Caco-2 (cell line): ENCODE measurements around the gene TXNL4A. TPM values are rescaled to one million over a fixed set of nuclear protein-coding genes. Genes with fewer than 3 reads are reported as not detected.

Experiments used
- BruUV-seq: library from RNA; stranded (reverse); fragments of 400-500 nt; replicated peaks from 2 replicates; lab custom pipeline; 2021; lab: Mats Ljungman, UMichigan
- CTCF ChIA-PET: fragments of 300-600 bp; sonication (Branson Sonifier 250); formaldehyde crosslinking; loops from one replicate; lab custom pipeline; 2022; ENCODE audit warnings: antibody characterized with exemption; lab: Charles Lee
- POLR2A ChIA-PET: fragments of 300-600 bp; sonication (Branson Sonifier 250); formaldehyde crosslinking; loops from one replicate; lab custom pipeline; 2022; ENCODE audit warnings: antibody characterized with exemption; lab: Charles Lee
- DNase-seq, 2 experiments: peaks; one replicate each; pipeline versions ENCODE4 v3.0.0 to v3.0.0-alpha.2; 2020 to 2022
- H3K27me3 ChIP-seq: replicated peaks from 2 replicates; pipeline ENCODE4 v1.6.0; 2011; ENCODE audit warnings: low read length; ENCODE audit not compliant: control insufficient read depth, insufficient read depth
- H3K36me3 ChIP-seq: 2 replicates; pipeline ENCODE4 v1.5.1; 2011; ENCODE audit warnings: low read length; ENCODE audit not compliant: control insufficient read depth, insufficient read depth
- H3K4me1 ChIP-seq: fragments of 250-450 bp; sonication (Bioruptor Pico); 2 replicates; pipeline ENCODE4 v1.5.1; 2020; ENCODE audit warnings: mild to moderate bottlenecking
- H3K4me3 ChIP-seq: 2 replicates; pipeline ENCODE4 v1.5.1; 2011; ENCODE audit warnings: low read depth, mild to moderate bottlenecking, control low read depth, low read length
- H3K9me3 ChIP-seq: fragments of 250-450 bp; sonication (Bioruptor Pico); 2 replicates; pipeline ENCODE4 v1.5.1; 2020; ENCODE audit warnings: mild to moderate bottlenecking, moderate library complexity
- H3K27ac Mint-ChIP-seq: one replicate; pipeline ENCODE4 v1.8.0; 2022; ENCODE audit warnings: mixed read lengths; ENCODE audit not compliant: unreplicated experiment
- H3K27me3 Mint-ChIP-seq: one replicate; pipeline ENCODE4 v1.8.0; 2022; ENCODE audit warnings: mixed read lengths; ENCODE audit not compliant: insufficient read depth, unreplicated experiment
- H3K36me3 Mint-ChIP-seq: one replicate; pipeline ENCODE4 v1.8.0; 2022; ENCODE audit warnings: mild to moderate bottlenecking, mixed read lengths; ENCODE audit not compliant: insufficient read depth, unreplicated experiment
- H3K4me1 Mint-ChIP-seq: one replicate; pipeline ENCODE4 v1.8.0; 2022; ENCODE audit warnings: low read depth, mixed read lengths; ENCODE audit not compliant: unreplicated experiment
- H3K4me3 Mint-ChIP-seq: one replicate; pipeline ENCODE4 v1.8.0; 2022; ENCODE audit warnings: mild to moderate bottlenecking, moderate library complexity, mixed read lengths; ENCODE audit not compliant: unreplicated experiment
- H3K9me3 Mint-ChIP-seq: one replicate; pipeline ENCODE4 v1.8.0; 2022; ENCODE audit warnings: mixed read lengths; ENCODE audit not compliant: unreplicated experiment
- intact Hi-C: fragments of 100-400 bp; cut with micrococcal nuclease; formaldehyde crosslinking; loops from one replicate; pipeline ENCODE4 v1.10.0; 2022; ENCODE audit not compliant: unreplicated experiment
- total RNA-seq: library from RNA; stranded (reverse); gene quantifications from 2 replicates; pipeline ENCODE4 v1.2.3, GENCODE V29; 2022
- TF ChIP-seq, protein P1 (sequence below), 2 experiments: fragments of 200-600 bp in 1 of 2; IDR thresholded peaks; 1 replicate in 1 of 2; 2 replicates in 1 of 2; pipeline versions ENCODE4 v1.5.1 to v1.8.0; 2011 to 2022; ENCODE audit warnings: antibody characterized with exemption in 1 of 2, control low read depth in 1 of 2, inconsistent platforms in 1 of 2, low read depth in 1 of 2, low read length in 1 of 2, mild to moderate bottlenecking in 1 of 2, moderate library complexity in 1 of 2; ENCODE audit not compliant: insufficient read depth in 1 of 2, severe bottlenecking in 1 of 2, unreplicated experiment in 1 of 2

The TXNL4A gene
- total RNA-seq, 1 experiment from 2014 or later = 83.3 TPM

DNA sequence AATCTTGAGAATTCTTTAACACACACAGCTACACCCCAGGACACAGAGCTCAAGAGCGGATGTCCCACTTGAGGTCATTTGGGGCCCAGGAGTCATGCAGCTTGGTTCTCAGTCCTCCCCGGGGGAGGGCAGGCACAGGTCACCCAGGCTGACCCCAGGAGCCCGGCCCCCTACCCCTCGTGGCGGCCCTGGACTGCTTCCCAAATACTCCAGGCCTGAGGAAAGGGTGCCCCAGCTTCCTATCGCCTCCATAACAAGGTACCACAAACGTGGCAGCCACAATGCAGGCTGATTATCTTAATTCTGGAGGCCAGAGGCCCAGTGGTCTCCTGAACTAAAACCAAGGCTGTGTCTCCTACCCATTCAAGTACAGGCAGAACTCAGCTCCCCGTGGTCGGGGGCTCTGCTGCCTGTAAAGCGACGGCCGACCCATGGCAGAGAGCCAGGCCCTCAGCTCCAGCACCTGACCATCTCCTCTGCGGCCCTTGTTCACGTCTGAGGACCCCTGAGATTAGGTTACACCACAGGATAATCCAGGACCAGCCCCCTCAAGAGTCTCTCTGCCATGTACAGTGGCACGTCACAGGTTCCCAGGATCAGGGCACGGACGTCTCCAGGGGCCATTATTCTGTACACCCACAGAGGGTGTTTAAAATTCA lies 47.4 kb downstream of the TXNL4A start:
- H3K9me3 ChIP-seq = no peaks in the 10 kb centered on the region
- H3K27ac Mint-ChIP-seq = no peak overlapping the region
- no peaks in the 10 kb centered on the region for H3K4me1 Mint-ChIP-seq
- ChIA-PET POLR2A (no interaction called here), CTCF (no interaction called here)
- no peaks in the 10 kb centered on the region for H3K27me3 ChIP-seq
- no peaks in the 10 kb centered on the region for H3K36me3 ChIP-seq
- peaks cover 4% of the 10 kb centered on the region for H3K36me3 Mint-ChIP-seq
- no peak overlapping the region for H3K4me3 Mint-ChIP-seq
- H3K4me1 ChIP-seq = peaks cover 5% of the 10 kb centered on the region; the same call in 1 of the 2 replicates
- no peaks in the 10 kb centered on the region for H3K27me3 Mint-ChIP-seq
- TF ChIP-seq, protein P1, sequence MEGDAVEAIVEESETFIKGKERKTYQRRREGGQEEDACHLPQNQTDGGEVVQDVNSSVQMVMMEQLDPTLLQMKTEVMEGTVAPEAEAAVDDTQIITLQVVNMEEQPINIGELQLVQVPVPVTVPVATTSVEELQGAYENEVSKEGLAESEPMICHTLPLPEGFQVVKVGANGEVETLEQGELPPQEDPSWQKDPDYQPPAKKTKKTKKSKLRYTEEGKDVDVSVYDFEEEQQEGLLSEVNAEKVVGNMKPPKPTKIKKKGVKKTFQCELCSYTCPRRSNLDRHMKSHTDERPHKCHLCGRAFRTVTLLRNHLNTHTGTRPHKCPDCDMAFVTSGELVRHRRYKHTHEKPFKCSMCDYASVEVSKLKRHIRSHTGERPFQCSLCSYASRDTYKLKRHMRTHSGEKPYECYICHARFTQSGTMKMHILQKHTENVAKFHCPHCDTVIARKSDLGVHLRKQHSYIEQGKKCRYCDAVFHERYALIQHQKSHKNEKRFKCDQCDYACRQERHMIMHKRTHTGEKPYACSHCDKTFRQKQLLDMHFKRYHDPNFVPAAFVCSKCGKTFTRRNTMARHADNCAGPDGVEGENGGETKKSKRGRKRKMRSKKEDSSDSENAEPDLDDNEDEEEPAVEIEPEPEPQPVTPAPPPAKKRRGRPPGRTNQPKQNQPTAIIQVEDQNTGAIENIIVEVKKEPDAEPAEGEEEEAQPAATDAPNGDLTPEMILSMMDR (IDR thresholded peaks at IDR 0.05; ENCODE audit: insufficient read depth in 1 of 2, low read depth in 1 of 2, low read length in 1 of 2, severe bottlenecking in 1 of 2, unreplicated experiment in 1 of 2) = no peak
- no peaks in the 10 kb centered on the region for H3K9me3 Mint-ChIP-seq
- no peak for DNase-seq
- no TSS peak for BruUV-seq
- intact Hi-C loops = no loop called here
- H3K4me3 ChIP-seq = no peak overlapping the region

DNA sequence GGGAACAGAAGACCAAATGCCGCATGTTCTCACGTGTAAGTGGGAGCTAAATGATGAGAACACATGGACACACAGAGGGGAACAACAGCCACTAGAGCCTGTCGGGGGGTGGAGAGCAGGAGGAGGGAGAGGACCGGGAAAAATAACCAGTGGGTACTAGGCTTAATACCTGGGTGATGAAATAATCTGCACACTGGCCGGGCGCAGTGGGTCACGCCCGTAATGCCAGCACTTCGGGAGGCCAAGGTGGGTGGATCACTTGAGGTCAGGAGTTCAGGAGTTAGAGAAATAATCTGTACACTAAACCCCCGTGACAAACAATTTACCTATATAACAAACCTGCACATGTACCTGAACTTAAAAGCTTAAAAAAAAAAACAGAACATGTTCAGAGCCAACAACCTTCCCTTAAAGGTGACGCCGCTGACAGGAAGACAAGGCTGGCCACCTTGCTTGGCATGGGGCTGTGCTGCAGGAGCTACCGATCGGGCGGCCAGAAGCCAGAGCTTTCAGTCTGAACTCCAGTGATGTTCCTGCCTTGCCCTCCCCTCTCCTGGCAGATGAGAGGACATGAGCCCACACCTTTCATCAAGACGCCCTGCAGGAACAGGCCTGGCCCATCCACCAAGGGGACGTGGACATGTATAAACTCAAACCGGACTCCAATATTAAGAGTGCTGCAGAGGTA lies 48.1 kb downstream of the TXNL4A start:
- TF ChIP-seq, protein P1 (IDR thresholded peaks at IDR 0.05; ENCODE audit: insufficient read depth in 1 of 2, low read depth in 1 of 2, low read length in 1 of 2, severe bottlenecking in 1 of 2, unreplicated experiment in 1 of 2) = no peak
- POLR2A ChIA-PET = no interaction called here
- no peak overlapping the region for H3K4me3 ChIP-seq
- H3K27ac Mint-ChIP-seq = no peak overlapping the region
- DNase-seq = no peak
- no peak overlapping the region for H3K4me3 Mint-ChIP-seq
- H3K9me3 ChIP-seq = no peaks in the 10 kb centered on the region
- no peaks in the 10 kb centered on the region for H3K4me1 Mint-ChIP-seq
- H3K36me3 Mint-ChIP-seq = no peaks in the 10 kb centered on the region
- CTCF ChIA-PET = no interaction called here
- intact Hi-C loops = no loop called here
- BruUV-seq = no TSS peak
- H3K9me3 Mint-ChIP-seq = no peaks in the 10 kb centered on the region
- H3K4me1 ChIP-seq = peaks cover 9% of the 10 kb centered on the region; the same call in 1 of the 2 replicates
- H3K36me3 ChIP-seq = no peaks in the 10 kb centered on the region
- H3K27me3 ChIP-seq = no peaks in the 10 kb centered on the region
- no peaks in the 10 kb centered on the region for H3K27me3 Mint-ChIP-seq

DNA sequence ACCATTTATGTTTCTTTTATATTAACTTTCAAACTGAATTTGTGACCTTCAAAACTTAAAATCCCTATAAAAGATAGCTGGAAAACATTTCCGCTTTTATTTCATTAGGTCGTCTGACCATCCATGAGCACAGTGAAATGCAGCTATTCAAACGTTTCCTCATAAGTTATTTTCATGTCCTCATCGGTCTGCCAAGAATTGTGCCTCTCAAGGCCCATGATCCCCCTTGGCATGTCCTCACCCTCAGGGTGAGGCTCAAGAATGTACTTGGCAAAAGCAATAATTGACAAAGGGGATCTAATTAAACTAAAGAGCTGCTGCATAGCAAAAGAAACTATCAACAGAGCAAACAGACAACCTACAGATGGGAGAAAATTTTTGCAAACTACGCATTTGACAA lies 49.3 kb downstream of the TXNL4A start:
- no TSS peak for BruUV-seq
- peaks cover 7% of the 10 kb centered on the region for H3K36me3 Mint-ChIP-seq
- ChIA-PET CTCF (no interaction called here), POLR2A (no interaction called here)
- peaks cover 11% of the 10 kb centered on the region for H3K4me1 ChIP-seq
- H3K9me3 Mint-ChIP-seq = no peaks in the 10 kb centered on the region
- DNase-seq = no peak
- no peaks in the 10 kb centered on the region for H3K36me3 ChIP-seq
- H3K27me3 ChIP-seq = no peaks in the 10 kb centered on the region
- no peaks in the 10 kb centered on the region for H3K27me3 Mint-ChIP-seq
- no peak overlapping the region for H3K4me3 ChIP-seq
- intact Hi-C loops = no loop called here
- TF ChIP-seq, protein P1 (IDR thresholded peaks at IDR 0.05; ENCODE audit: insufficient read depth in 1 of 2, low read depth in 1 of 2, low read length in 1 of 2, severe bottlenecking in 1 of 2, unreplicated experiment in 1 of 2) = no peak
- H3K27ac Mint-ChIP-seq = no peak overlapping the region
- no peaks in the 10 kb centered on the region for H3K4me1 Mint-ChIP-seq
- H3K9me3 ChIP-seq = no peaks in the 10 kb centered on the region
- H3K4me3 Mint-ChIP-seq = no peak overlapping the region
